Measurements from ENCODE around the gene RNF217.

DNA sequence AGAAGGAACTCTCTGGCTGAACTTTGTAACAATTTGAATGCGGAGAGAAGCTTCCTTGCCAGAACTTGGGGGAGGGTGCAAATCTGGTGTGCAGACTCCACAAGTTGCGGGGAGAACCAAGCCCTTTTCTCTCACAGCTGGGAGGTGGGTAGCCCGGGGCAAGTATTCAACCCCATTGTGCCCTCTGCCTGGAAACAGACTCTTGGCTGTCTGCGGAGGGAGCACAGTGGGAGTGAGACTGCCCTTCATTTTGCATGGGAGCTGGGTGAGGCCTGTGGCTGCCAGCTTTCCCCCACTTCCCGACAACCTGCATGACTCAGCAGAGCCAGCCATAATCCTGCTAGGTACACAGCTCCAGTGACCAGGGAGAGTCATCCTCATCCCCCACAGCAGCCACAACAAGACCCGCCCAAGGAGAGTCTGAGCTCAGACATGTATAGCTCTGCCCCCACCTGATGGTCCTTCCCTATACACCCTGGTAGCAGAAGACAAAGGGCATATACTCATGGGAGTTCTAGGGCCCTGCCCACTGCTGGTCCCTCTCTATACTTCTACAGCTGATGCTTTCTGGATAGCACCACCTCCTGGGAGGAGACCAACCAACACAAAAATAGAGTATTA, 161.9 kb downstream of the RNF217 start:
- TF ChIP-seq, protein P1, sequence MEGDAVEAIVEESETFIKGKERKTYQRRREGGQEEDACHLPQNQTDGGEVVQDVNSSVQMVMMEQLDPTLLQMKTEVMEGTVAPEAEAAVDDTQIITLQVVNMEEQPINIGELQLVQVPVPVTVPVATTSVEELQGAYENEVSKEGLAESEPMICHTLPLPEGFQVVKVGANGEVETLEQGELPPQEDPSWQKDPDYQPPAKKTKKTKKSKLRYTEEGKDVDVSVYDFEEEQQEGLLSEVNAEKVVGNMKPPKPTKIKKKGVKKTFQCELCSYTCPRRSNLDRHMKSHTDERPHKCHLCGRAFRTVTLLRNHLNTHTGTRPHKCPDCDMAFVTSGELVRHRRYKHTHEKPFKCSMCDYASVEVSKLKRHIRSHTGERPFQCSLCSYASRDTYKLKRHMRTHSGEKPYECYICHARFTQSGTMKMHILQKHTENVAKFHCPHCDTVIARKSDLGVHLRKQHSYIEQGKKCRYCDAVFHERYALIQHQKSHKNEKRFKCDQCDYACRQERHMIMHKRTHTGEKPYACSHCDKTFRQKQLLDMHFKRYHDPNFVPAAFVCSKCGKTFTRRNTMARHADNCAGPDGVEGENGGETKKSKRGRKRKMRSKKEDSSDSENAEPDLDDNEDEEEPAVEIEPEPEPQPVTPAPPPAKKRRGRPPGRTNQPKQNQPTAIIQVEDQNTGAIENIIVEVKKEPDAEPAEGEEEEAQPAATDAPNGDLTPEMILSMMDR (IDR thresholded peaks at IDR 0.05) = no peak
- no peak for TF ChIP-seq POLR2A (IDR thresholded peaks at IDR 0.05)
- no peak for TF ChIP-seq EP300 (IDR thresholded peaks at IDR 0.05)
- TF ChIP-seq POLR2AphosphoS5 (IDR thresholded peaks at IDR 0.05) = no peak
